Psoas muscle (tissue), 8 donors: ENCODE results near the gene FPGS. TPM values are rescaled to one million over a fixed set of nuclear protein-coding genes. Genes with fewer than 3 reads are reported as not detected.

ENCODE experiments used
- ATAC-seq, 4 donors: fragments of 200-7000 bp; cut with Tn5 transposase; one replicate each; pipeline ENCODE4 v1.9.1; 2020; ENCODE audit warnings: moderate library complexity in 3 of 4, mild to moderate bottlenecking in 2 of 4
- DNase-seq, 2 donors: peaks; one replicate each; pipeline ENCODE4 v3.0.0-alpha.2; 2020
- H3K27ac ChIP-seq: fragments of 200-600 bp; one replicate; pipeline ENCODE4 v1.8.0; 2022
- H3K27me3 ChIP-seq, 3 donors: fragments of 200-600 bp in 1 of 3; one replicate each; pipeline versions ENCODE4 v1.6.1 to v1.8.0; 2013 to 2022; ENCODE audit warnings: low read length in 2 of 3, mild to moderate bottlenecking in 2 of 3, moderate library complexity in 1 of 3; ENCODE audit not compliant: insufficient read depth in 3 of 3
- H3K36me3 ChIP-seq, 2 donors: fragments of 200-600 bp in 1 of 2; one replicate each; pipeline versions ENCODE4 v1.6.1 to v1.8.0; 2013 to 2022; ENCODE audit warnings: low read depth in 1 of 2, mild to moderate bottlenecking in 1 of 2, moderate library complexity in 1 of 2; ENCODE audit not compliant: insufficient read depth in 1 of 2
- H3K4me1 ChIP-seq: fragments of 200-600 bp; one replicate; pipeline ENCODE4 v1.8.0; 2022
- H3K4me3 ChIP-seq: fragments of 200-600 bp; one replicate; pipeline ENCODE4 v1.8.0; 2022; ENCODE audit warnings: mild to moderate bottlenecking
- H3K9me3 ChIP-seq: fragments of 200-600 bp; one replicate; pipeline ENCODE4 v1.8.0; 2022
- WGBS, 3 donors: extraction: QIAGEN DNeasy Blood & Tissue Kit; methylation state at CpG; one replicate each; pipeline versions ENCODE4 v1.1.6 to v1.1.7; 2013; 5-methylcytosine and 5-hydroxymethylcytosine counted together
- intact Hi-C, 2 donors: fragments of 100-400 bp; cut with DNase I; formaldehyde crosslinking; loops; one replicate each; pipeline versions ENCODE4 v1.11.0 to v1.14.2; 2022
- long read RNA-seq, 2 donors: library from polyadenylated mRNA; unstranded; transcript quantifications; one replicate each; pipeline ENCODE4 v2.0.0, GENCODE V29; 2021
- polyA plus RNA-seq, 3 donors: library from polyadenylated mRNA; stranded (reverse); fragments of 200-250 nt; gene quantifications; one replicate each; pipeline ENCODE4 v1.2.3, GENCODE V29; 2013
- total RNA-seq, 4 donors: library from RNA; stranded (reverse); fragmentation: NEBNext Ultra II Directional in 2 of 4; extraction: Animal tissue kit (Norgen Biotek cat#: 25700) in 2 of 4; gene quantifications; one replicate each; pipeline versions ENCODE4 v1.2.1 to v1.2.4, GENCODE V29; 2021 to 2023
- TF ChIP-seq, protein P1 (sequence below): fragments of 200-600 bp; IDR thresholded peaks from one replicate; pipeline ENCODE4 v1.8.0; 2022; ENCODE audit warnings: antibody characterized with exemption
- donor health status: healthy with polysubstance abuse.
- donor health status: DM: no; HTN: no; CAD: no; lungs with moderate emphysema.
- donor health status: Bipolar disorder and iron deficiency.
- donor health status: healthy.
- donor health status: DM: yes; HTN: yes; CAD: no.
- donor health status: DM: no; HTN: no; CAD: no.
- donor health status: DM: no; HTN: no; CAD: no.
- donor health status: DM: yes; HTN: yes; CAD: no.

Gene FPGS, protein sequence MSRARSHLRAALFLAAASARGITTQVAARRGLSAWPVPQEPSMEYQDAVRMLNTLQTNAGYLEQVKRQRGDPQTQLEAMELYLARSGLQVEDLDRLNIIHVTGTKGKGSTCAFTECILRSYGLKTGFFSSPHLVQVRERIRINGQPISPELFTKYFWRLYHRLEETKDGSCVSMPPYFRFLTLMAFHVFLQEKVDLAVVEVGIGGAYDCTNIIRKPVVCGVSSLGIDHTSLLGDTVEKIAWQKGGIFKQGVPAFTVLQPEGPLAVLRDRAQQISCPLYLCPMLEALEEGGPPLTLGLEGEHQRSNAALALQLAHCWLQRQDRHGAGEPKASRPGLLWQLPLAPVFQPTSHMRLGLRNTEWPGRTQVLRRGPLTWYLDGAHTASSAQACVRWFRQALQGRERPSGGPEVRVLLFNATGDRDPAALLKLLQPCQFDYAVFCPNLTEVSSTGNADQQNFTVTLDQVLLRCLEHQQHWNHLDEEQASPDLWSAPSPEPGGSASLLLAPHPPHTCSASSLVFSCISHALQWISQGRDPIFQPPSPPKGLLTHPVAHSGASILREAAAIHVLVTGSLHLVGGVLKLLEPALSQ
- total RNA-seq (10 to 100 TPM; 39.7 to 61.9 (median 45.8) TPM), polyA plus RNA-seq (10 to 100 TPM; 21.9 to 32.3 (median 29.8) TPM)
- long read RNA-seq, donor 1, transcript FPGS-203 (15 exons, 2,279 nt): major isoform, 27 of 55 reads
- long read RNA-seq, donor 1, partial matches to known transcripts: 4 of 55 reads
- long read RNA-seq, donor 1, other reads (novel, unspliced or antisense): 20 of 55 reads
- long read RNA-seq, donor 2, transcript FPGS-203 (15 exons, 2,279 nt): major isoform, 101 of 201 reads
- long read RNA-seq, donor 2, partial matches to known transcripts: 22 of 201 reads
- long read RNA-seq, donor 2, other reads (novel, unspliced or antisense): 66 of 201 reads

DNA sequence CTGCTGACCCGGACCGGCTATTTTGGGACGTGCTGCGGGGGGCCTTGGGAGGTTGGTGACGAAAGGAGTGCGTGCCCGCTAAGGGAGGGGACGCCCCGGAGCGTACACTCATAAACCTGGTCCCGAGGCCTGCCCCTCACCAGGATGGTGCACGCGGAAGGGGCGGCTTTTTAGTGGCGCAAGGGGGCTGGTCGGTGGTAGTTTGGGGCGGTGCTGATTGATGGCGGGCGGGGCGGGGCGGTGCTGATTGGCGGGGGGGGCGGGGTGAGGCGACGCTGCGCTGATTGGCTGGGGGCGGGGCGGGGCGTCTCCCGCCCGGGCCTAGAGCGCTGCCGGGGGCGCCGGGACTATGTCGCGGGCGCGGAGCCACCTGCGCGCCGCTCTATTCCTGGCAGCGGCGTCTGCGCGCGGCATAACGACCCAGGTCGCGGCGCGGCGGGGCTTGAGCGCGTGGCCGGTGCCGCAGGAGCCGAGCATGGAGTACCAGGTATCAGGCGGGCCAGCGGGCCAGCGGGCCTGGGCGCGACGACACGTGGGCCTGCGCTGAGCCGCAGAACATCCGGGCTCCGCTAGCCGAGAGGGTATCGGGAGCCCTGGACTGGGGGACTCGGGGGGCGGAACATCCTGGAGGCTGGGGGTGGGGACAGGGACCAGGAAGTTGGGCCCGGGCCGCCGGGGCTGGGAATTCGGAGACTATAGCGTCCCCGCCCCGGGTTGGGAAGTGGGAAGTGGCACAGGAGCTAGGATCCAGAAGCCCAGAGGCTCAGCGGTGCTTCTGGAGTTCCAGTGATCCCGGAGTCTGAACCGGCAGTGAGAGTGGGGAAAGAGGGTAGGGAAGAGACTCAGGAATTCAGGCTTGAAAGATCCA lies at the start of gene FPGS:
TSS of gene FPGS (plus strand) at position 307 of the 868 bp plus-strand sequence. CDS start at position 350, 43 bp downstream.
- H3K4me3 ChIP-seq: peak within 1 kb of the TSS; percentile 80
- WGBS, 3 donors: 0 to 1% (median 0%) methylated on average over 45 to 83 of the region's 83 CpGs
- no peaks in the 10 kb centered on the region for H3K9me3 ChIP-seq
- peaks cover 0 to 35% of the 10 kb centered on the region in 2 donors for H3K36me3 ChIP-seq
- intact Hi-C loops: loop anchor here (5.0 kb wide), 2 partner anchors 64 to 69 kb away; no protein-coding TSS in a partner anchor
- no peaks in the 10 kb centered on the region for H3K27me3 ChIP-seq
- peak; percentile 84 to 88 (median 86) for ATAC-seq
- DNase-seq: peak; percentile 93 to 95
- H3K4me1 ChIP-seq: peaks cover 24% of the 10 kb centered on the region
- H3K27ac ChIP-seq: peak within 1 kb of the TSS; percentile 95
- TF ChIP-seq, protein P1, sequence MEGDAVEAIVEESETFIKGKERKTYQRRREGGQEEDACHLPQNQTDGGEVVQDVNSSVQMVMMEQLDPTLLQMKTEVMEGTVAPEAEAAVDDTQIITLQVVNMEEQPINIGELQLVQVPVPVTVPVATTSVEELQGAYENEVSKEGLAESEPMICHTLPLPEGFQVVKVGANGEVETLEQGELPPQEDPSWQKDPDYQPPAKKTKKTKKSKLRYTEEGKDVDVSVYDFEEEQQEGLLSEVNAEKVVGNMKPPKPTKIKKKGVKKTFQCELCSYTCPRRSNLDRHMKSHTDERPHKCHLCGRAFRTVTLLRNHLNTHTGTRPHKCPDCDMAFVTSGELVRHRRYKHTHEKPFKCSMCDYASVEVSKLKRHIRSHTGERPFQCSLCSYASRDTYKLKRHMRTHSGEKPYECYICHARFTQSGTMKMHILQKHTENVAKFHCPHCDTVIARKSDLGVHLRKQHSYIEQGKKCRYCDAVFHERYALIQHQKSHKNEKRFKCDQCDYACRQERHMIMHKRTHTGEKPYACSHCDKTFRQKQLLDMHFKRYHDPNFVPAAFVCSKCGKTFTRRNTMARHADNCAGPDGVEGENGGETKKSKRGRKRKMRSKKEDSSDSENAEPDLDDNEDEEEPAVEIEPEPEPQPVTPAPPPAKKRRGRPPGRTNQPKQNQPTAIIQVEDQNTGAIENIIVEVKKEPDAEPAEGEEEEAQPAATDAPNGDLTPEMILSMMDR: no peak

DNA sequence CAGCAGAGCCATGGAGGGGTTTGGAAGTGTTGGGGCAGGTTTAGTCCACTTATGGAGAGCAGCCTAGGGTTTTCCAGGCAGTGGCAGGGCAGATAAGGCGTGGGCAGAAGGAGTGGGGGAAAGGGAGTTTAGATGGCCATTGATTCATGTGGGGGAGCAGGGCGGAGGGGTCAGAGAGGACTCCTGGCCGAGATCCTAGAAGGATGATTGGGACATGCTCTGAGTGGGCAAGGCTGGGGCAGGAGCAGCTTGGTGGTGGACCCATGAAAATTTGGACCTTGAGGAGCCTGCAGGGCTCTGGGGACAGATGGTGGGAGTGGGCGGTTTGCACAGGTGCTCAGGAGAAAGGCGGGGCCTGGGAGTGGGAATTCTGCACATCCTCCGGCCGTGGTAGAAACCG lies 49.5 kb upstream of the FPGS start:
- no peak overlapping the region for H3K4me3 ChIP-seq
- H3K27me3 ChIP-seq: peaks cover 0 to 45% (median 14%) of the 10 kb centered on the region in 3 donors
- TF ChIP-seq, protein P1: no peak
- no peaks in the 10 kb centered on the region for H3K9me3 ChIP-seq
- no peak for ATAC-seq
- WGBS, 3 donors: 60 to 69% (median 68%) methylated on average over 8 of the region's 8 CpGs
- H3K27ac ChIP-seq: no peak overlapping the region
- no peak for DNase-seq
- H3K36me3 ChIP-seq: peaks cover 0 to 13% of the 10 kb centered on the region in 2 donors
- intact Hi-C loops: no loop called here
- no peaks in the 10 kb centered on the region for H3K4me1 ChIP-seq

DNA sequence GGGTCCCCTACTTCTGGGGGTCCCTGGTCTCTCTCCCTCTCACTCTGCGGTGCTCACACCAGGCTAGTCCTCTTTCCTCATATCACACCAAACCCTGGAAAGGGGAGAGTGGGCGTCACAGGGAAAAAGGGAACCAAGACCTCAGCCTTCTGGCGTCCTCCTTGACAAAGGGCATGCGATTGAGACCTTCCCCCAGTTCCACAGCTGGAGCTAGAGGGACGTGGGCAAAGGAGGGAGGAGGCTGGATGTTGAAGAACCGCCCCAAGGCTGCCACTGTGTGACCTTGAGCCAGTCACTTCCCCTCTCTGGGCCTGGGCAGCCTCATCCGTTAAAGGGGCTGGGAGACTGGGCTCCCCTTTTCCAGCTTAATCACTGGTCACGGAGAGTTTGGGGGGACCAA lies 49.1 kb upstream of the FPGS start:
- intact Hi-C loops: no loop called here

More for the DNA sequence above, 49.1 kb upstream of the FPGS start:
- Histone ChIP-seq H3K36me3 (peaks cover 0 to 10% of the 10 kb centered on the region in 2 donors), H3K4me3 (no peak overlapping the region), H3K4me1 (no peaks in the 10 kb centered on the region), H3K27ac (no peak overlapping the region), H3K27me3 (peaks cover 0 to 45% (median 14%) of the 10 kb centered on the region in 3 donors), H3K9me3 (no peaks in the 10 kb centered on the region)
- DNase-seq (no peak), ATAC-seq (no peak)
- TF ChIP-seq, protein P1: no peak
- 51 to 56% (median 52%) methylated on average over 7 to 8 of the region's 8 CpGs for WGBS, 3 donors
